Measurements from ENCODE around the gene ATRIP. TPM values are rescaled to one million over a fixed set of nuclear protein-coding genes. Genes with fewer than 3 reads are reported as not detected.
A peak's percentile ranks its signal among the peaks of the same experiment; 100 is the strongest.
"Not testable (repeated sequence)": the region's sequence is repeated elsewhere in the genome, so short reads cannot be mapped to it uniquely, and the experiment has no call there.

ATRIP gene
- polyA plus RNA-seq, 3 donors from 2014 or later = 6.4 to 12.6 (median 6.6) TPM

GRCh38 chr3:48478626-48479555 is 32.4 kb downstream of the ATRIP start:
- peak overlapping the region; percentile 95 to 100 (median 97) for H3K27ac Mint-ChIP-seq
- H3K9me3 Mint-ChIP-seq = no peaks in the 10 kb centered on the region
- no peaks in the 10 kb centered on the region for H3K36me3 Mint-ChIP-seq
- peak; percentile 81 to 83 (median 82) for DNase-seq
- H3K27me3 Mint-ChIP-seq (ENCODE audit: low read depth in 3 of 3) = peaks cover 9 to 18% (median 10%) of the 10 kb centered on the region in 3 donors
- H3K4me3 Mint-ChIP-seq = peak overlapping the region; percentile 83 to 93 (median 91)
- peaks cover 39 to 45% of the 10 kb centered on the region in 2 donors for H3K4me1 Mint-ChIP-seq

- H3K27ac Mint-ChIP-seq, DNase-seq, H3K9me3 Mint-ChIP-seq, H3K36me3 Mint-ChIP-seq, H3K4me3 Mint-ChIP-seq: not testable (repeated sequence)
- peaks cover 10 to 18% (median 10%) of the 10 kb centered on the region in 3 donors for H3K27me3 Mint-ChIP-seq (ENCODE audit: low read depth in 3 of 3)
- peaks cover 32 to 37% of the 10 kb centered on the region in 2 donors for H3K4me1 Mint-ChIP-seq
These were observed 34.4 kb downstream of the ATRIP start for GRCh38 chr3:48480891-48481290.

- H3K36me3 Mint-ChIP-seq, H3K9me3 Mint-ChIP-seq, H3K27ac Mint-ChIP-seq, H3K4me3 Mint-ChIP-seq, DNase-seq: not testable (repeated sequence)
- Mint-ChIP-seq H3K4me1 (peaks cover 25 to 26% of the 10 kb centered on the region in 2 donors), H3K27me3 (ENCODE audit: low read depth in 3 of 3) (peaks cover 10 to 17% (median 10%) of the 10 kb centered on the region in 3 donors)
These were observed 36.3 kb downstream of the ATRIP start for GRCh38 chr3:48482822-48483221.

- Mint-ChIP-seq H3K27ac (no peak overlapping the region), H3K27me3 (ENCODE audit: low read depth in 3 of 3) (peaks cover 0 to 2% (median 0%) of the 10 kb centered on the region in 3 donors), H3K4me1 (no peaks in the 10 kb centered on the region)
These were observed 40.4 kb downstream of the ATRIP start for GRCh38 chr3:48486952-48487351.

GRCh38 chr3:48492461-48493202 is 46.1 kb downstream of the ATRIP start:
- H3K27me3 Mint-ChIP-seq (ENCODE audit: low read depth in 3 of 3) = peaks cover 0 to 4% (median 0%) of the 10 kb centered on the region in 3 donors
- H3K36me3 Mint-ChIP-seq = peaks cover 8 to 13% (median 10%) of the 10 kb centered on the region in 3 donors
- H3K4me1 Mint-ChIP-seq = no peaks in the 10 kb centered on the region
- no peaks in the 10 kb centered on the region for H3K9me3 Mint-ChIP-seq
- H3K4me3 Mint-ChIP-seq = no peak overlapping the region
- no peak overlapping the region for H3K27ac Mint-ChIP-seq
- no peak for DNase-seq

More at GRCh38 chr3:48486952-48487351, 40.4 kb downstream of the ATRIP start:
- H3K4me3 Mint-ChIP-seq = no peak overlapping the region
- peaks cover 0 to 3% (median 0%) of the 10 kb centered on the region in 3 donors for H3K36me3 Mint-ChIP-seq
- H3K9me3 Mint-ChIP-seq = no peaks in the 10 kb centered on the region
- no peak for DNase-seq

GRCh38 chr3:48493203-48493501 is 46.6 kb downstream of the ATRIP start:
- H3K9me3 Mint-ChIP-seq = no peaks in the 10 kb centered on the region
- peaks cover 0 to 4% (median 0%) of the 10 kb centered on the region in 3 donors for H3K27me3 Mint-ChIP-seq (ENCODE audit: low read depth in 3 of 3)
- H3K27ac Mint-ChIP-seq = no peak overlapping the region
- peaks cover 11 to 16% (median 13%) of the 10 kb centered on the region in 3 donors for H3K36me3 Mint-ChIP-seq
- no peak overlapping the region for H3K4me3 Mint-ChIP-seq
- no peaks in the 10 kb centered on the region for H3K4me1 Mint-ChIP-seq
- no peak for DNase-seq

- DNase-seq = no peak
- Mint-ChIP-seq H3K27ac (peak overlapping the region in 2 of 6 donors; percentile 15), H3K36me3 (peaks cover 4 to 12% (median 9%) of the 10 kb centered on the region in 3 donors), H3K4me1 (peaks cover 30 to 34% of the 10 kb centered on the region in 2 donors), H3K9me3 (no peaks in the 10 kb centered on the region), H3K4me3 (no peak overlapping the region), H3K27me3 (ENCODE audit: low read depth in 3 of 3) (peaks cover 0 to 4% (median 1%) of the 10 kb centered on the region in 3 donors)
These were observed 54.1 kb downstream of the ATRIP start for GRCh38 chr3:48500656-48501055.

- H3K4me3 Mint-ChIP-seq = no peak overlapping the region
- H3K9me3 Mint-ChIP-seq = no peaks in the 10 kb centered on the region
These were observed 54.7 kb downstream of the ATRIP start for GRCh38 chr3:48501196-48501595.

GRCh38 chr3:48502121-48502520 is 55.6 kb downstream of the ATRIP start:
- no peak for DNase-seq
- H3K9me3 Mint-ChIP-seq = no peaks in the 10 kb centered on the region
- peaks cover 4 to 12% (median 9%) of the 10 kb centered on the region in 3 donors for H3K36me3 Mint-ChIP-seq
- H3K27ac Mint-ChIP-seq = peak overlapping the region; percentile 70 to 90 (median 84)
- H3K4me3 Mint-ChIP-seq = peak overlapping the region; percentile 78 to 84 (median 79)
- peaks cover 30 to 34% of the 10 kb centered on the region in 2 donors for H3K4me1 Mint-ChIP-seq
- peaks cover 0 to 5% (median 1%) of the 10 kb centered on the region in 3 donors for H3K27me3 Mint-ChIP-seq (ENCODE audit: low read depth in 3 of 3)

More at GRCh38 chr3:48501196-48501595, 54.7 kb downstream of the ATRIP start:
- no peak for DNase-seq
- peaks cover 0 to 5% (median 1%) of the 10 kb centered on the region in 3 donors for H3K27me3 Mint-ChIP-seq (ENCODE audit: low read depth in 3 of 3)
- H3K4me1 Mint-ChIP-seq = peaks cover 30 to 34% of the 10 kb centered on the region in 2 donors
- H3K27ac Mint-ChIP-seq = peak overlapping the region in 5 of 6 donors; percentile 14 to 86 (median 51)
- H3K36me3 Mint-ChIP-seq = peaks cover 4 to 12% (median 9%) of the 10 kb centered on the region in 3 donors

GRCh38 chr3:48502728-48503168 is 56.2 kb downstream of the ATRIP start:
- no peak for DNase-seq
- Mint-ChIP-seq H3K27ac (peak overlapping the region; percentile 70 to 90 (median 84)), H3K4me3 (peak overlapping the region; percentile 78 to 84 (median 79)), H3K4me1 (peaks cover 36 to 40% of the 10 kb centered on the region in 2 donors), H3K36me3 (peaks cover 4 to 10% (median 7%) of the 10 kb centered on the region in 3 donors), H3K27me3 (ENCODE audit: low read depth in 3 of 3) (peaks cover 0 to 5% (median 1%) of the 10 kb centered on the region in 3 donors), H3K9me3 (no peaks in the 10 kb centered on the region)

- Mint-ChIP-seq H3K4me3 (peak overlapping the region; percentile 78 to 84 (median 79)), H3K36me3 (peaks cover 0 to 3% (median under 1%) of the 10 kb centered on the region in 3 donors), H3K27ac (peak overlapping the region; percentile 70 to 90 (median 84)), H3K4me1 (peaks cover 39 to 42% of the 10 kb centered on the region in 2 donors), H3K27me3 (ENCODE audit: low read depth in 3 of 3) (peaks cover 0 to 5% (median 1%) of the 10 kb centered on the region in 3 donors), H3K9me3 (no peaks in the 10 kb centered on the region)
- no peak for DNase-seq
These were observed 57.0 kb downstream of the ATRIP start for GRCh38 chr3:48503401-48504050.

- Mint-ChIP-seq H3K36me3 (peaks cover 0 to 3% (median 0%) of the 10 kb centered on the region in 3 donors), H3K4me1 (peaks cover 39 to 42% of the 10 kb centered on the region in 2 donors), H3K27me3 (ENCODE audit: low read depth in 3 of 3) (peaks cover 0 to 5% (median 3%) of the 10 kb centered on the region in 3 donors), H3K4me3 (peak within 1 kb of the TSS; percentile 78 to 84 (median 80)), H3K27ac (peak within 1 kb of the TSS; percentile 70 to 90 (median 84)), H3K9me3 (no peaks in the 10 kb centered on the region)
- DNase-seq = peak; percentile 51 to 63 (median 63)
These were observed 57.8 kb downstream of the ATRIP start, which contains the start of gene SHISA5 for GRCh38 chr3:48504051-48504946. Gene SHISA5 (minus strand): TSS chr3:48504174. CDS start chr3:48504094, 80 bp downstream.
